GM19351 (cell line): Measurements from ENCODE around the gene ZEB1.
"Not testable (repeated sequence)": the region's sequence is repeated elsewhere in the genome, so short reads cannot be mapped to it uniquely, and the experiment has no call there.

Experiments
- ATAC-seq: cut with Tn5 transposase; IDR thresholded peaks from one replicate; pipeline ENCODE4 v1.9.1; 2021; ENCODE audit warnings: mild to moderate bottlenecking, moderate library complexity; ENCODE audit not compliant: unreplicated experiment

The ZEB1 gene

GRCh38 chr10:31318382-31318853 is 598 bp upstream of the ZEB1 start:
- ATAC-seq: peak; percentile 78

GRCh38 chr10:31319602-31320549 is 860 bp downstream of the ZEB1 start:
- no peak for ATAC-seq

GRCh38 chr10:31320550-31321211 is 1.7 kb downstream of the ZEB1 start:
- no peak for ATAC-seq

GRCh38 chr10:31321396-31321941 is 2.5 kb downstream of the ZEB1 start:
- no peak for ATAC-seq

- ATAC-seq: no peak
Measured at GRCh38 chr10:31322647-31323046, 3.6 kb downstream of the ZEB1 start.

- ATAC-seq: no peak
Measured at GRCh38 chr10:31340343-31340742, 21.3 kb downstream of the ZEB1 start.

GRCh38 chr10:31341552-31341951 is 22.5 kb downstream of the ZEB1 start:
- ATAC-seq: peak; percentile 59

GRCh38 chr10:31343009-31343408 is 24.0 kb downstream of the ZEB1 start:
- no peak for ATAC-seq

- ATAC-seq: no peak
Measured at GRCh38 chr10:31343551-31343950, 24.5 kb downstream of the ZEB1 start.

- ATAC-seq: no peak
Measured at GRCh38 chr10:31345886-31346285, 26.9 kb downstream of the ZEB1 start.

GRCh38 chr10:31346953-31347352 is 27.9 kb downstream of the ZEB1 start:
- ATAC-seq: no peak

GRCh38 chr10:31347705-31348104 is 28.7 kb downstream of the ZEB1 start:
- ATAC-seq: no peak

- ATAC-seq: no peak
Measured at GRCh38 chr10:31350891-31351290, 31.9 kb downstream of the ZEB1 start.

- no peak for ATAC-seq
Measured at GRCh38 chr10:31352436-31353226, 33.6 kb downstream of the ZEB1 start.

- peak; percentile 97 for ATAC-seq
Measured at GRCh38 chr10:31353574-31353973, 34.6 kb downstream of the ZEB1 start.

- no peak for ATAC-seq
Measured at GRCh38 chr10:31358688-31359330, 39.8 kb downstream of the ZEB1 start.

GRCh38 chr10:31359979-31360378 is 41.0 kb downstream of the ZEB1 start:
- no peak for ATAC-seq

GRCh38 chr10:31361475-31361874 is 42.5 kb downstream of the ZEB1 start:
- not testable (repeated sequence) for ATAC-seq

GRCh38 chr10:31362023-31362641 is 43.1 kb downstream of the ZEB1 start:
- no peak for ATAC-seq

GRCh38 chr10:31363696-31364095 is 44.7 kb downstream of the ZEB1 start:
- not testable (repeated sequence) for ATAC-seq
